Choroid plexus epithelial cell (primary cell): Measurements from ENCODE around the gene DPF3.

ENCODE experiments used
- DNase-seq: peaks from one replicate; pipeline ENCODE4 v3.0.0-alpha.2; 2010; ENCODE audit warnings: low read depth
- H3K4me3 ChIP-seq: 2 replicates; pipeline ENCODE4 v1.5.1; 2011; ENCODE audit warnings: low read depth, mild to moderate bottlenecking, control low read depth, low read length, moderate library complexity
- TF ChIP-seq, protein P1 (sequence below): conservative IDR thresholded peaks from 2 replicates; pipeline ENCODE4 v1.5.1; 2011; ENCODE audit warnings: low read depth, mild to moderate bottlenecking, control low read depth, inconsistent platforms, low read length, moderate library complexity

Gene DPF3

DNA sequence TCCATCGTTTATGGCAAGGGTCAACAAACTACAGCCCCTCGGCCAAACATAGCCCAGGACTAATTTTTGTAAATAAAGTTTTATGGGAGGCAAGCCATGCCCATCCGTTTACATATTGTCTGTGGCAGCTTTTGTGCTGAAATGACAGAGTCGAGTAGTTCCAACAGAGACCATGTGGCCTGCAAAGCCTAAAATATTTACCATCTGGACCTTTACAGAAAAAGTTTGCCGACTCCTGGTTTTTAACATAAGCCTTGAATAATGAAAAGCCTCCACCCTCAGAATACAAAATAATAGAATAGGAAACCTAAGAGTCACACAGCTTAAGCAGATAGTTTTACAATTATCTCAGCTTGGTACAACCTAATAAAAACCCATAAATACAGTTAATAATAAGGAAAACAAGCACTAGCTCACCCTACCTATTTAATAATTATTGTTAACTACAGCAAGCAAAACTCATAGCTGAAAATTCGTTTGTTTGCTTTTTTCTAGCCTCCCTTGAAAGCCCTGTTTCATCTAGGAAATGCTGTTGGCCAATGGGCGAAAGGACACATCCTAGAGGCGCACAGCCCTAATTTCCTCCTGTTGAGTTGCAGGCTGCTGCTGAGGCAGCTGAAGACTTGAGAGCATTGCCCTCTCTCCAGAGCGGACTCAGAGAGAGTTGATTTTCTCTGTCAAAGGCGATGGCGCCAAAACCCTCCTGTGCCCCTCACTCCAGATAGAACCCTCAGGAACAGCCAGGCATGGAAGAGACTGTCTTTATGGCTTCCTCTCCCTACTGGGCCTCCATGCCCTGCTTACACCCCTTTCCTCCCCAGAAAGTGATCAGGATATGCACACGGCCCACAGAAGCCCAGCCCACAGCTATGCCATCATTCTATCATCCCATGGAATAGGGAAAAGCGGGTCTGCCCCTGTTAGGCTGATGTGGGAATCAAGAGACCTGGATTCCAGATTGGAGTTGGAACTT is 107.2 kb downstream of the DPF3 start:
- no peak overlapping the region for H3K4me3 ChIP-seq
- no peak for DNase-seq
- TF ChIP-seq, protein P1, sequence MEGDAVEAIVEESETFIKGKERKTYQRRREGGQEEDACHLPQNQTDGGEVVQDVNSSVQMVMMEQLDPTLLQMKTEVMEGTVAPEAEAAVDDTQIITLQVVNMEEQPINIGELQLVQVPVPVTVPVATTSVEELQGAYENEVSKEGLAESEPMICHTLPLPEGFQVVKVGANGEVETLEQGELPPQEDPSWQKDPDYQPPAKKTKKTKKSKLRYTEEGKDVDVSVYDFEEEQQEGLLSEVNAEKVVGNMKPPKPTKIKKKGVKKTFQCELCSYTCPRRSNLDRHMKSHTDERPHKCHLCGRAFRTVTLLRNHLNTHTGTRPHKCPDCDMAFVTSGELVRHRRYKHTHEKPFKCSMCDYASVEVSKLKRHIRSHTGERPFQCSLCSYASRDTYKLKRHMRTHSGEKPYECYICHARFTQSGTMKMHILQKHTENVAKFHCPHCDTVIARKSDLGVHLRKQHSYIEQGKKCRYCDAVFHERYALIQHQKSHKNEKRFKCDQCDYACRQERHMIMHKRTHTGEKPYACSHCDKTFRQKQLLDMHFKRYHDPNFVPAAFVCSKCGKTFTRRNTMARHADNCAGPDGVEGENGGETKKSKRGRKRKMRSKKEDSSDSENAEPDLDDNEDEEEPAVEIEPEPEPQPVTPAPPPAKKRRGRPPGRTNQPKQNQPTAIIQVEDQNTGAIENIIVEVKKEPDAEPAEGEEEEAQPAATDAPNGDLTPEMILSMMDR: no peak

DNA sequence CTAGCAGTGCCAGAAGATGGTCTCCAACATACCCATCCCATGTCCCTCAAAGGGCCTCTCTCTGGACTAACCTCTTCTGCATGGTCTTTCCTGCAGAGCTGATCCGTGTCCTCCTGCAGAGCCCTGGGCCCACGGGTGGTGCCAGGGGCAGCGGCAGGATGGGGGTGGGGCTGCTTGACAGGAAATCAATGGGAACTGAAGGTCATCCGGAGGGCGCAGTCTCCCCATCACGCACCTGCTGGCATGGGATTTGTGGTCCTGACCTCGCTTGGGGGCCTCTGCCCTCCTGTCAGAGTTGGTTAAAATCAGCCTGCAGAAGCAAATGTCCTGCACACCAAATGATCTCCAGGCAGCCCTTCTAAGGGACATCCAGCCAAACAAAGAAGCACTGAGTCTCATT is 110.2 kb downstream of the DPF3 start:
- TF ChIP-seq, protein P1: no peak
- no peak overlapping the region for H3K4me3 ChIP-seq
- no peak for DNase-seq

DNA sequence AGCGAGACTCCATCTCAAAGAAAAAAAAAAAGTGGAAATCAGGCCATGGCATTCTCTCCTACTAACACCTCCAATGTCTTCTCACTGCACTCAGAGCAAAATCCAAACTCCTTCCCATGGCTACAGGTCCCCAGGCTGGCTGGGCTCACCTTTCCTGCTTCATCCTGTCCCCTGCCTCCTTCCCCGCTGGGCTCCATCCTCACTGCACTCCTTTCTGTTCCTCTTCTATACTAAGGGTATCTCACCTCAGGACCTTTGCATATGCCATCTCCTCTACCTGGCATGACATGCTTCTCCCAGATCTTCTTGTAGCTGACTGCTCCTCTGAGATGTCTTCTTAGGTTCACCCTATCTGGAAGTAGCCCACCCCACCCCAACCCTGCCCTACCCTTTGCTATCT is 111.1 kb downstream of the DPF3 start:
- no peak overlapping the region for H3K4me3 ChIP-seq
- no peak for DNase-seq
- TF ChIP-seq, protein P1: no peak

DNA sequence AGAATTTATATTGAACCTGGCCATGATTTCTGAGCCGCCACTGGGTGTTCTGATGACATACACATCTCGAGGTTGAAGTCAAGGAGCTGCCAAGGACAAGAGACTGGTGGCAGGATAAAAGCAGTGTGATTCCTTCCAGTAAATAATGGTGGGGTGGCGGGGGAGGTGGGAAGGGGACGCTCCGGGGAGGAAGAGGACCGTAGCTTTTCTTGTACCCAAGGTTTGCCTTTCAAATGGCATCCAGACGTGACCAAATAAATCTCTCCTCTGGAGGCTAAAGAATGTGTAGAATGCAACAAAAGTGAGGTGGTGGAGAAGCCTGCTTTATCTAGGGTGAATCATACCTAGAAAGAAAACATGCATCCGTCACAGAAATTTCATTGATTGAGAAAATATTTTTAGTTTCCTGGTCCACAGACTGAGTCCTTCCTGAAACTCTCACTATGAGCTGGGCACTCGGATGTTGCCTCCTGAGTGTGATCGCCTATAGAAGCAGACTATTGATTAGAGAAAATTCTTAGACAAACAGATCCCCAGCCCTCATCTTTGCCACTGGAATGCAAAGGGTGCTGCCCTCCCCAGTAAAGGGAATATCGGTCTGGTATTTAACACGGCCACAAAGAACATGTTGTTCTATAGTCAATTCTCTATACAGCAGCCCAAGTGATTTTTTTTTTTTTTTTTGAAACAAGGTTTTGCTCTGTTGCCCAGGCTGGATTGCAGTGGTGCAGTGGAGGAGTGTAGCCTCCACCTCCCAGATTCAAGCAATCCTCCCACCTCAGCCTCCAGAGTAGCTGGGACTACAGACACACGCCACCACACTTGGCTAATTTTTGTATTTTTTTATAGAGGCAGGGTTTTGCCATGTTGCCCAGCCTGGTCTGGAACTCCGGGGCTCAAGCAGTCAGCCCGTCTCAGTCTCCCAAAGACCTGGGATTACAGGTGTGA is 112.1 kb downstream of the DPF3 start:
- DNase-seq: peak; percentile 85
- H3K4me3 ChIP-seq: no peak overlapping the region
- TF ChIP-seq, protein P1: no peak

DNA sequence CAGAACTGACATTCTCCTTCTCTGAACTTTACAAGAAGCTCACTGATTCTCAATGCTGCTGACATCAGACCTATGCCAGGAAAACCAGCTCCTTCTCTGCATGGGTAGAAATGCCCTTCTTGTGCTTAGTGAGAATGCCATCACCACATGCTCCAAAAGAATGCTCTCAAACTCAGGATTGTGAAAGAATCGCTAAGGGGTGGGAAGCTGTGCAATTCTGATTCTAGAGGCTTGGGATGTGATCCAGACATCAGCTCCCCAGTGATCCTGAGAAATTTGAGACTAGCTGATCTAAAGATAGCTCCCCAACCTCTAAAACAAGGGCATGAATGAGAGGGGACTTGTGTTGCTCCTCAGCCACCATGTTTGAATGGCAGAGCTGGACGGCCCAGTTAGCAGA is 113.2 kb downstream of the DPF3 start:
- TF ChIP-seq, protein P1: no peak
- peak; percentile 80 for DNase-seq

DNA sequence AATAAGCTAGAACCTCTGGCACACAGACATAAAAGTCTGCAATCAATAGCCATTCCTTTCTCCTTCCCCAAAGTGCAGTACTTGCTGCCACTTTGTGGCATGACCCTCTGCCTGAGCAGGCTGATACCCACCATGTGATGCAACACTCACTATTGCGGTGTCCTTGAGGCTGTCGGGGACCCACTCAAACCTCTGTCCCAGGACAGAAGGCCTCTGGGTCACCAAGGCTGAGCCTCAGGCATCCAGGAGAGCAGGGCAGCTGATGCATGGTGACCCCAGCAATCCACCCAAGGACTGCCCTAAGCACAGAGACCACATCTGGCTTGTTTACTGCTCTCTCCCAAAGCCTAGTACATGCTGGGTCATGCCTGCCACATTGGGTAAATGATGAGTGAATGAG is 114.2 kb downstream of the DPF3 start:
- TF ChIP-seq, protein P1: no peak
- DNase-seq: no peak
- H3K4me3 ChIP-seq: no peak overlapping the region

More for the DNA sequence above, 113.2 kb downstream of the DPF3 start:
- no peak overlapping the region for H3K4me3 ChIP-seq
